GM12801 (cell line): ENCODE measurements around the gene SDK1.

Source experiments
- TF ChIP-seq, protein P1 (sequence below): IDR thresholded peaks from one replicate; pipeline ENCODE4 v1.5.1; 2011; ENCODE audit warnings: control low read depth; ENCODE audit not compliant: insufficient read length; ENCODE audit errors: extremely low read depth

The SDK1 gene

DNA sequence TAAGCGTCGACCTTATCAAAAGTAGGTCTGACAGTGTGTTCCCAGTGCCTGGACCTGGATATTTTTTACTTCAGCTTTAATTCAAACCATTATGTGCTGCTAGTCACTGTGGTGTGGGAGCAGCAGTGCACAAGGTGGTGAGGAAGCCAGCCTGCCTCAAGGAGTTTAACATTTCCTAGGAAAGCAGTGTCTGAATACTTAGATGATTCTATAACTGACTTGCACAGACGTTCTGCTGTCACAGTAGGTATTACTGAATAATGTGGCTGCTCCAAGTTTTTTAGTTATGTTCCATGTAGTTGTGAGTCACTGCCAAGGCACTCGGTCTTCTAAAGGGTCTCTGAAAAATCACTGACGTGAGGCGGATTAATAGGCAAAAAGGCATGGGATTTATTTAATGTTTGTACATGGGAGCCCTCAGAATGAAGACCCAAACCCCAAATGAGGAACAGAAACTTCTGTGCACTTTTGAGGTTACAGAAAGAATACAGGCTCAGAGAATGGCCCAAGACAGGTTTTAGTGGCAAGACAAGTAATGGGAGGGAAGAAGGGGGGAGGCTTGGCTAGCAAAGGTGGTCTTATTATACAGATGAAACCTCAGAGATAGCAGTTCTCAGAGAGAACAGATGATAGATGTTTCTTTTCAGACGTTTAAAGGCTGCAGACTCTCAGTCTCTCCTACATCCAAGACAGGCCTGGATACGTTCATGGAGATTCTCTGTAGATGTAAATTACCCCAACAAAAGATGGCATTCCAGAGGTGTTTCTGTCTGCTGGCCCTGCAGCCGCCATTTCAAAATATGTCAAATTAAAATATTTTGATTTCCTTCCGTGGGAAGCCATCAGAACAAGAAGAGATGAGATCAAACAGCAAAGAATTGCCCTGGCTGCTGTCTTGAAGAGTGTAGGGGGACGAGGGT, 209.3 kb downstream of the SDK1 start:
- TF ChIP-seq, protein P1, sequence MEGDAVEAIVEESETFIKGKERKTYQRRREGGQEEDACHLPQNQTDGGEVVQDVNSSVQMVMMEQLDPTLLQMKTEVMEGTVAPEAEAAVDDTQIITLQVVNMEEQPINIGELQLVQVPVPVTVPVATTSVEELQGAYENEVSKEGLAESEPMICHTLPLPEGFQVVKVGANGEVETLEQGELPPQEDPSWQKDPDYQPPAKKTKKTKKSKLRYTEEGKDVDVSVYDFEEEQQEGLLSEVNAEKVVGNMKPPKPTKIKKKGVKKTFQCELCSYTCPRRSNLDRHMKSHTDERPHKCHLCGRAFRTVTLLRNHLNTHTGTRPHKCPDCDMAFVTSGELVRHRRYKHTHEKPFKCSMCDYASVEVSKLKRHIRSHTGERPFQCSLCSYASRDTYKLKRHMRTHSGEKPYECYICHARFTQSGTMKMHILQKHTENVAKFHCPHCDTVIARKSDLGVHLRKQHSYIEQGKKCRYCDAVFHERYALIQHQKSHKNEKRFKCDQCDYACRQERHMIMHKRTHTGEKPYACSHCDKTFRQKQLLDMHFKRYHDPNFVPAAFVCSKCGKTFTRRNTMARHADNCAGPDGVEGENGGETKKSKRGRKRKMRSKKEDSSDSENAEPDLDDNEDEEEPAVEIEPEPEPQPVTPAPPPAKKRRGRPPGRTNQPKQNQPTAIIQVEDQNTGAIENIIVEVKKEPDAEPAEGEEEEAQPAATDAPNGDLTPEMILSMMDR = no peak

DNA sequence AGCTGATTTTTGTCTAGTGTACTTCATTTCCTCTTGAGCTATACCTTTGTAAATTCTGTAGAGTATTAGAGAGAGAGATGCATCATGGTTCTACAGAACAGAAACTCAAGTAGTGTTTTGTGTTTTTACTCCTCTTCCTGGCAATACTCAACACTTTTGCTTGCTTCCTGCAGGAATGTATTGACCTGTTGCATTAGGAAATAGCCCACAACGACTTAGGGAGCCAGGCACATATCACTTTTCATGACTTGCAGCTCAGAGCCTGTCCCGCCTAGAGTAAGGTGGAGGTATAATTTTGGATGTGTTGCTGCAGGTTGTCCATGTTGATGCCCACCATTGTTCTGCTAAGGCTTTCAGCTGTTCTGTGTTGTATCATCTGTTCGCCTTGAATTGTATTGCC, 216.3 kb downstream of the SDK1 start:
- TF ChIP-seq, protein P1 = no peak

DNA sequence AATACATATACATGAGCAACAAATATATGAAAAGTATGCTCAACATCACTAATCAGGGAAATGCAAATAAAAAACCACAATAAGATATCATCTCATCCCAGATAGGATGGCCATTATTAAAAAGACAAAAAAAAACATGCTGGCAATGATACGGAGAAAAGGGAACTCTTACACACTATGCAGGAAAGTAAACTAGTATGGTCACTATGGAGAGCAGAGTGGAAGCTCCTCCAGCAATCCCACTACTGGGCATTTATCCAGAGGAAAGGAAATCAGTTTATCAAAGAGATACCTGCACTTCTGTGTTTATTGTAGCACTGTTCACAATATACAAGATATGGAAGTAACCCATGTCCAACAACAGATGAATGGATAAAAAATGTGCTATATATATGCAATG, 217.5 kb downstream of the SDK1 start:
- TF ChIP-seq, protein P1 = no peak

DNA sequence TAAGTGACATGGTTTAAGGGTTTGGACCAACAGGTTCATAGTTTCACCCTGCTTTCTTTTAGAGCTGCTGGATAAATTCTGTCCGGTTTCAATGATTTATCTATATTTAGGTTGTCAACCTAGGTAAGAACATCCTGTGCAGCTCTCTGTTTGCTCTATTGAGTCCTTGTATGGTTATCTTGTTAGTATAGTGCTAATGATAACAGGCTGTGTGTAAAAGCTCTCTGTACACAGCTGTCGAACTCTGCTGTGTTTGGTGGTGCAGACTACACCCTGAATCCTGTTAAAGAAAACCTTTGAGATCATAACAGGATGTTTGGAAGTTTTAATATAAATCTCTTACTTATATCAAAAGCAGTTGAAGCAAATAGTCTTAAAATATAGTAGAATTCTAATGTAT, 219.2 kb downstream of the SDK1 start:
- TF ChIP-seq, protein P1 = no peak

DNA sequence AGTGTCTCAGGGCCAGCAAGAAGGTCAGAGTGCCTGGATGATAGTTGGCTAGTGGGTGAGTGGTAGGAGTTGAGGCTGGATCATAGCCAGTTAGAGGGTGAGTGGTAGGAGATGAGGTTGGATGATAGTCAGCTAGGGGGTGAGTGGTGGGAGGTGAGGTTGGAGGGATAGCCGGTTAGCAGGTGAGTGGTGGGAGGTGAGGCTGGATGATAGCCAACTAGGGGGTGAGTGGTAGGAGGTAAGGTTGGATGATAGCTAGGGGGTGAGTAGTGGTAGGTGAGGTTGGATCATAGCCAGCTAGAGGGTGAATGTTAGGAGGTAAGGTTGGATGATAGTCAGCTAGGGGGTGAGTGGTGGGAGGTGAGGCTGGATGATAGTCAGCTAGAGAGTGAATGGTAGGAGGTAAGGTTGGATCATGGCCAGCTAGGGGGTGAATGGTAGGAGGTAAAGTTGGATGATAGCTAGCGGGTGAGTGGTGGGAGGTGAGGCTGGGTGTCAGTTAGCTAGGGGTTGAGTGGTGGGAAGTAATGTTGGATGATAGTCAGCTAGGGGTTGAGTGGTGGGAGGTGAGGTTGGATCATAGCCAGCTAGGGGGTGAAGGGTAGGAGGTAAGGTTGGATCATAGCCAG, 226.6 kb downstream of the SDK1 start:
- TF ChIP-seq, protein P1 = no peak

DNA sequence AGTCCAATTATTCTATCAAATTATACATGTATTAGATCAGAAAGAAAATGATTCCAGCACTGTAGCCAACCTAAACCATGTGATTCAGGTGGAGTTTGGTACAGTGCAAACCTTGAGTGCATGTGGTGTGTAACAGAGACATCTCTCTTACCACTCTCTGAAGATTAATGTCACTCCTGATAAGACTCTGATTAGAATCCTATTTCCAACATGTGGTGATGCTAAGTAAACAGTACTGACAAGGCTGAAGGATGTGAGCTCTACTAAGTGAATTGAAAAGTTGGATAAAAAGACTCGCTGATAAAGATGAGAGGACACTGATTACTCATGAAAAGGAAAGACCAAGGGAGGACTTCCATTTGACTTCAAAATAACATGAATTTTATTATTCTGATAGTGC, 232.0 kb downstream of the SDK1 start:
- TF ChIP-seq, protein P1 = no peak

DNA sequence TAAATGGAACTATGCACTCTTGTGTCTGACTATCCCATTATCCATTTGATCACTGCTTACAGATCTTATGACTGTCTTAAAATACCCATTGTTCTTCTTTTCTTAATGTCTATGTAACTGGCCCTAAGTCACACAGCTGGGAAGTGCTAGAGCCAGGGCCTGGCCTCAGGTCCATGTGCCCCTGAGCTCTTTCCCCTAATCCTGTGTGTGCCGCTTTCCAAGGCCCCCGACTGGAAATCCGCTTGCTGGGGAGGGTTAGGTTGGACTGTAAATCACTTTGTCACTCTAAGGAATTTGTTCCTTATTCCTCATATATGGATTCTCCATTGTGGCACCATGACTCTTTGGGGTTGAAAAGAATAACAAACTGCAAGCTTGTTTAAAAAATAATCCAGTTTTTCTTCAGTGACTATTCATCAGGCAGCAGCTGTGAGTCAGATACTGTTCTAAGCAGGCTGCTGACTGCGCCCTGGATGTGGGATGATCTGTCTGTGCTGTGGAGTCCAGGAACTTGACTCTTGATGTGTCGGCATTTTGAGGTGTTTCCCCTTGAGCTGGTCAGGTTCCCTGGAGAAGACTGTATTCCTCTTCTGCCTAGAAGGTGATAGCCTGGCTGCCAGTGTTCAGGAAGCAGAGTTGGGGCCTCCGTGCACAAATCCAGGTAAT, 236.3 kb downstream of the SDK1 start:
- TF ChIP-seq, protein P1 = no peak
